Brain pericyte (primary cell): Measurements from ENCODE around the gene GRIK4.
"Not testable (repeated sequence)": the region's sequence is repeated elsewhere in the genome, so short reads cannot be mapped to it uniquely, and the experiment has no call there.

ENCODE experiments used
- DNase-seq: peaks from one replicate; pipeline ENCODE4 v3.0.0-alpha.2; 2012; ENCODE audit warnings: low read depth, low spot score

The GRIK4 gene

DNA sequence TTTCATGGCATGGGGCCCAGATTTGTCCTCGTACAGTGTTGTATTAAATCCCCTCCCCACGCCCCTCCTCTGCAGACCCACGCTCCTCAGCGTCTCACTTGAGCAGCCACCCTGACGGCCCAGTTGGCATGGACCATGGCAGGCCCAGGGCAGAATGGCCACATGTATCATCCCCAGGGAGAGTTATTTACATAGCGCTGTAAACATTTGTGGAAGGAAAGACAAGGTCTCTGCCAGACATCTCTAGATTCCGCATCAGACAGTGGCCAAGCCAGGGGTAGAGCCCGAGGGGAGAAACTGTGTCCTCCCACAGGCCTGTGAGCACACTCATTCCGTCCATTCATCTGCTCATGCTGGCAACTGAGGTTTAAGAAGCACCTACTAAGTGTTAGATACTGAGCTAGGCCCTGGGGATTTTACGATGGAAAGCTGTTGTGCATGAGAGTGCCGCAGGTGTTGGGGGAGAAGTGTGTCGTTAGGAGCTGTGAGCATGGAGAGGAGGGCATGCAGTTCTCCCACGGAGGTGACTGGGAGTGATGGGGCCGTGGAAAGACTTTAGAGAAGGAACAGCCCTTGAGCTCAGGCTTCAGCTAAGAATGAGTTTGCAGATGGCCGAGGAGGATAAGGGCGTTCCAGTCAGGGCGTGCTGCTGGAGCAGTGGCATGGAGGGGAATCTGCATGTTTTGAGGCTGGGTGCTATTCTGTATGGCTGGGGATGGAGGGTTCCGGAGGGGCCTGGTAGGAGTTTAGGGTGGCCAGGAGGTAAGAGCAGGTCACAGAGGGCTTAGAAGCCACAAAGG, 94.9 kb downstream of the GRIK4 start:
- DNase-seq, result no peak

DNA sequence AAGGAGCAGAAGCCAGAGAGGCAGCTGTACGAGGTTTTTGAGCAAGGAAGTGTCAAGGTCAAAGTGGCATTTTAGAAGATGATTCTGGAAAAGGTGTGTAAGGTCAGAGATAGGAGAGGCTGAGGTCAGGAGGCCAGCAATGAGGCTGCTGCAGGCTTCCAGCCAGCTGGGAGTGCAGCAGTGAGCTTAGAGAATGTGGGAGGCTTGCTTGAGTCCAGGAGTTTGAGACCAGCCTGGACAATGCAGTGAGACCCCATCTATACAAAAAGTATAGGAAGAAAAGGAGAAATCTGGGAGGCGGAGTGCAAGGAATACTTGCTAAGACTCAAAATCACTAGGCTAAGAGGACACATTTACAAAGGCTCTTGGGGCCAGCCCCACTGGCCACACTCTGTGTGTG, 96.5 kb downstream of the GRIK4 start:
- no peak for DNase-seq

DNA sequence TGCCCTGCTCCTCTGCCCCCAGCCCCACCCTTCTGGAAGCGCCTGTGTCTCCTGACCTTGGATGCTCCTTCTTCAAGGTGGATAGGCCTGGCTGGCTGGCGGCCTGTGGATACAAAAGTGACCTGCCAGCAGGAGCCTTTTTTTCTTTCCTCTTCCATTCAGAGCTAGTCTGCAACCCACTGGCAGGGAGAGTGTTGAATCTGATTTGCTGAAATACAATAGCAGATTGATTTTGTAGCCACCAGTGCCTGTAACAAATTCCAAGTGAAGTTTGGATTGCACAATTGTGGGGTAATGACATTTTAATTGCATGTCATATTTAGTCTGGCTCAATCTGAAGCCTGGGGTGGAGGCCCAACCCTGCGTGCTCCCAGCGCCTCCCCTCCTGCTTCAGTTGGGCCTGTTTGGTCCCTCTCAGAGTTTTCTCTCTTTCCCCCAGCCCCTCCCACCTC, 97.2 kb downstream of the GRIK4 start:
- no peak for DNase-seq

DNA sequence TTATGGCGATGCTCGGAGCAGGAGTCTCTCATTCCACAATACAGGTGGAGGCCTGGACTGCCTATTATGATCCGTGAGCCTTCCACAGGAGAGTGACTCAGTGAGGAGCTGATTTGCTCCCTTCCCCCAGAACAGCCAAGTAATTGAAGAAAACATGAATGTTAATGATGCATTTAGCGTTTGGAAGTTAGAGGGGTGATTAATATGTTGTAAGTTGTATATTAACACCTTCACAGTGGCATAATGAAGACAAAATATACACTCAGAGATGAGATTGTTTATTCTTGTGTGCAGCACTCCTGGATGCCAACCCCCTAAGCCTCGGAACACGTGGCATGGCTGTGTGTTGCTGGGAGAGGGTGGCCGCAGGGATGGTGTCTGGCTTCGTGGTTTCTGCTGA, 98.6 kb downstream of the GRIK4 start:
- DNase-seq, result no peak

DNA sequence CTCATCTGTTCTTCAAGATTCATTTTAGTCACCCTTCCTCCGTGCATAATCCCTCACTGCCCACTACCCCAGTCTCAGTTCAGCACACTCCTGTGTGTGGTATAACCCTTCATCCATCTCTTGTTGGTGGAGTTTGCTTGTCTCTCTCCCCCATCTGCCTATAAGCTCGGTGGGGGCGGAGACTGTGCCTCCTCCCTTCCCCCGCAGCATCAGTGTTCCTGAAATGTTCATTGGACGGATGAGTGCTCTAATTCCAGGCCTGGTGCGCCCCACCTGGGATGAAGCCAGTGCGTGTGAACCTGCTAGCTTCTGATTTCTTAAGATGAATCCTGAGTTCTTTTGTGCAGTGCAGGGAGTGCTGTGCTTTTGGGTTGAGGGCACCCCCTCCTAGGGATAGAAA, 100.0 kb downstream of the GRIK4 start:
- DNase-seq, result no peak

GRCh38 chr11:120612513-120613263, 101.1 kb downstream of the GRIK4 start:
- no peak for DNase-seq

GRCh38 chr11:120613264-120614226, 102.0 kb downstream of the GRIK4 start:
- no peak for DNase-seq

DNA sequence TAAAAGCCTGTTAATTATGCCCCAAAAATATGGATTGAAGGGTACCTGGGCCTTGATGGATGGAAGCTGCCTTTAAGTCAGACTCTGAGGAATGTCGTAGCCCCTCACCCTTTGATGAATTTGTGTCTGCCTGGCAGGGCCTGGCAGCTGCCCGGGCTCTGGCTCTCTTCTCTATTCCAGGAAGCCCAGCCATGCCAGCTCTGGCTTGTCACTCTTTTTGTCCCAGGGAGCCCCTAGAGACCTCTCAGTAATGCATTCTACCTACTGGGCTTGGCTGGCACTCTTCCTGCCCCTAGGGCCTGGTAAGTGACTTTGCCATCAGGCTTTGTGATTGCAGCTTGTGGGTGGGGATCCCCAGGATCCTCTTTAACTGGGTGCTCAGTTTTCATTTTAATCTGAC, 103.8 kb downstream of the GRIK4 start:
- DNase-seq, result no peak

DNA sequence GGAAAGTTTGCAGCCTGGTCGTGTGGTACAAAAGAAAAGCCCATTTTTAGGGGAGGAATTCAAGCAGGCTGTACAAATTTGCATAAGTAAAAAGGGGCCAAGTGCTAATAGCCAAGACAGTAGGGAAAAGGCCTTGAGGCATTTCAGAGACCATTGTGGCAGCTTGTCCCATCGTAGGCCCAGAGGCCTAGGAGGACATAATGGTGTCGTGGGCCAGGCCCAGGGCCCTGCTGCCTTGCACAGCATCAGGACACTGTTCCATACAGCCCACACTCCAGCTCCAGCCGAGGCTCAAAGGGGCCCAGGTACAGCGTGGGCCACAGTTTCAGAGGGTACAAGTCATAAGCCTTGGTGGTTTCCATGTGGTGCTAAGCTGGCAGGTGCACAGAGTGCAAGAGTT, 106.9 kb downstream of the GRIK4 start:
- no peak for DNase-seq

DNA sequence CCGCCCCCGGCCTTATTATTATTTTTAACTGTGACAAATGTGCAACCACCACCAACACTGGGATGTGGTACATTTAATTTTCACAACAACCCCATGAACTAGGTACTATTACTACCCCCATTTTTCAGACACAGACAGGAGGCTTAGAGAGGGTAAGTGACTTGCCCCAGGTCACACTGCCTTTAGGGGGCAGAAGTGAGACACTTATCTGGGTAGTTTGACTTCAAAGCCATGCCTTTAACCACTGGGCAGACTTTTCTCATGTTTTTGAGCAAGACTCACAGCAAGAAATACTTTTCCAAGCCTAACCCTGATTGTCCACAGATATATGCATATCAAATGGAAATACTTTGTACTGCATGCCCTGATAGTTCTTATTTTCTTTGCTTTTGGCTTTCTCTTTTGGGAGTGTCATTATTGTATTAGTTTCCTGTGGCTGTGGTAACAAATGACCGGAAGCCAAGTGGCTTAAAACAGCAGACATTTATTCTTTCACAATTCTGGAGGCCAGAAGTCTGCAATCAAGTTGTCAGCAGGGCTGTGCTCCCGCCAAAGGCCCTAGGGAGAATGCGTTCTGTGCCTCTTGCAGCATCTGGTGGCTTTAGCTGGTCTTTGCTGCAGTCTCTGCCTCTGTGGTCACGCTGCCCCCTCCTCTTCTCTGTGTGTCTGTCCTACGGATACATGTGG, 110.8 kb downstream of the GRIK4 start:
- DNase-seq, result no peak

- DNase-seq, result not testable (repeated sequence)
Measured at GRCh38 chr11:120624992-120625391, 113.4 kb downstream of the GRIK4 start.

DNA sequence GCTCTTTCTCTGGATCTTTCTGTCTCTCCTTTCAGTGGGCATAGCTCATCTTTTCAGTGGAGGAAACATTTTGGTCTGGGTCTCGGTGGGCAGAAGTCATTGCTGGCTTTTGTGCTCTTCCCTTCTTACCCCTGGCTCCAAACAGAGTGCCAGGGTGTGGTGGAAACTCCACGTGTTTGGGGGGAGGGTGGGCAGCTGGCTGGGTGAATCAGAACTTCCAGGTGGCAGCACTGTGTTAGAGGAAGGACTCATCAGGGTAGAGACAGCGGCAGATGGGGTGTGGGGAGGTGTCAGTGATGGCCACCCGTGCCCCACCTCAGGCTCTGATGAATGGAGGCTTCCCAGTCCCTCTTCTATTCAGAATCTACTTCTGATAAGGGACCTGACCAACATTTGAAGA, 114.0 kb downstream of the GRIK4 start:
- DNase-seq, result no peak

DNA sequence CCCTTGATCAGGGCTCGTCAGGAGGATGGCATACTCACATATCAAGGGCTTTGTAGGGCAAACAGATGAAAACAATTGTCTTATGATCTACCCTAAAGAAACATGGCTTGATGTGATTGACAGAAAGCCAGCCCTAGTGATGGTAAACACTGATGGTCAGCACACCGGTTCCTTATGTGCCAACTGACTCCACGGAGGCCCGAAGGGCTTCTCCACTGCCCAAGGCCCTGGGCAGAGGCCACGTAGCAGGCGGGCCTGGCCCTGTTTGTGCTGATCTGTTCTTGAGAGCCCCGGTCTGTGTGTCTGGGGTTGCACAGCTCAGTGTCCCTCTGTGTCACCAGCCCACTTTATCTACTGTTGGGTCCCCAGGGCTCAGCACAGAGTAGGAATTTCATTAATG, 115.2 kb downstream of the GRIK4 start:
- DNase-seq, result no peak

- no peak for DNase-seq
Measured at GRCh38 chr11:120627327-120628163, 116.0 kb downstream of the GRIK4 start.

GRCh38 chr11:120629407-120630080, 118.0 kb downstream of the GRIK4 start:
- no peak for DNase-seq

DNA sequence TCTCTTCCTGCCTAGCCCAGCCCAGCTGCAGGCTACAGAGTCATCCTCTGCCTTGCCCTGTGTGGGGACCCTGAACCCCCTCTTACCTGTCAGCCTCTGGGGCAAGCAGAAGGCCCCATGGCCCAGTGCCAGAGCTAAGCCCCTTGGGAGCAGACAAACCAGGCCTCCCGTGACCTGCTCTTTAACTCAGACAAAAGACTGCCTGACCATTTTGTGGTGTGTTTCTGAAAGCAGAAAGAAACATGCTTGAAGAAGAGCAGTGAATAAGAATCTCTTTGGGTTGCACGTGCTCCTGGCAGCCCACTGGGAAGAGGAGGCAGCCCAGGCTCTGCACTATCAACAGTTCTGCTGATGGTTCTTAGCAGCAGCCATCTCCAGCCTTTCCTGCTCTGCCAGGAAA, 118.6 kb downstream of the GRIK4 start:
- no peak for DNase-seq

DNA sequence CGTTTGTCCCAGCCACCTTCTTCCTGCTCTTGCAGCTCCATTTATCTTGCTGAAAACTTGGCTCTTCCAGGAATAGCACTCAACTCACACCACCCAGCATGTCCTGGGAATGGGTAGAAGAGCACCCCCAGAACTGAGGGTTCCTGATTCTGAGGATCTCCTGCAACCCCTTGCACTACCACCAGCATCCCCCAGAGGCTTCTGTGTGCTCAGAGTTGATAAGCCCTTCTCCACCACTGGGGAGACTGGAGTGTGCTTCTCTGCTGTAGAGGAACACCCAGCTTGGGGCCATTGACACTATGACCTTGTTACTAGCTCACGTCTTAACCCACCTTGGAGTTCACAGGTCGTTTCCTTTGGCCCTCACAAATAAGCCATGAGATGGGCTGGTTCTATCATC, 121.0 kb downstream of the GRIK4 start:
- no peak for DNase-seq

DNA sequence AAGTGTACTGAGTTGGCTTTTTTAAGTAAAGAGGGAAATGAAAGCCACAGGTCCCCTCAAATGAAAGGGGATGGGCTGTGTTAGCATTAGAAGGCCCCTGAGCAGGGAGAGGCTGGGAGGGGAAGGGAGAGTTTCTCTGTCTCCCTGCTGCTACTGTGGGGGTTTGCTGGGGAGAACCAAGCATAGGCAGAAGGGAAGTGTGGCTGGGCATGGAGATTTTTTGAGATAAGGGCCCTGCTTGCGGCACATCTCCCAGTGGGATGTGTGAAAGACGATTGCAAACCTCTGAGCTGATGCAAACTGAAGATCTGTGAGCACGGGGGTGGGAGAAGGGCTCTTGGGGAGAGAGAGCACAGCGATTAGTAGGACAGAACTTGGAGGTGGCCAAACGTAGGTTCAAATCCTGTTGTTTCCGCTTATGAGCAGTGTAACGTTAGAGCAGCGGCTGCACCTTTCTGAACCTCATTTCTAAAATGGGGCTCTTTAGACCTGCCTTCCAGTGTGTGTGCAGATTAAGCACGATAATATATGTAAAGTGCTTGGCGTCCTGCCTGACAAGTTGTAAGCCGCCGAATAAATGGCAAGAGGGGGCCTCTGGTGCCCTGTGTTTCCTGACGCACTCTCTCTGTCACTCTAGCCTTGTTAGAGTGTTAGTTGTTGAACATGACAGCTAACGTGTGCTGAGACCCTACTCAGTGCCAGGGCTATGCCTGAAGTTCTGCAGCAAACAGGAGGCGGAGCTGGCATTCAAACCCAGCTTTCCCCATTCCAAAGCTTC, 122.3 kb downstream of the GRIK4 start:
- no peak for DNase-seq

- DNase-seq, result no peak
Measured at GRCh38 chr11:120634706-120635105, 123.2 kb downstream of the GRIK4 start.
